Urinary bladder (tissue), 4 donors: ENCODE measurements around the gene TRAF6. TPM values are rescaled to one million over a fixed set of nuclear protein-coding genes. Genes with fewer than 3 reads are reported as not detected.

Experiments used
- DNase-seq: peaks from one replicate; pipeline ENCODE4 v3.0.0-alpha.2; 2015; ENCODE audit errors: extremely low spot score
- H3K27ac ChIP-seq: one replicate; pipeline ENCODE4 v1.5.1; 2013; ENCODE audit warnings: low read depth, mild to moderate bottlenecking, moderate library complexity
- H3K36me3 ChIP-seq: one replicate; pipeline ENCODE4 v1.6.1; 2013; ENCODE audit warnings: mild to moderate bottlenecking, moderate library complexity; ENCODE audit not compliant: insufficient read depth
- H3K4me1 ChIP-seq: one replicate; pipeline ENCODE4 v1.6.1; 2013; ENCODE audit warnings: mild to moderate bottlenecking, moderate library complexity; ENCODE audit not compliant: insufficient read depth
- H3K4me3 ChIP-seq: one replicate; pipeline ENCODE4 v1.5.1; 2013; ENCODE audit warnings: low read depth, low read length
- WGBS: extraction: QIAGEN DNeasy Blood & Tissue Kit; methylation state at CpG from one replicate; pipeline ENCODE4 v1.1.7; 2013; 5-methylcytosine and 5-hydroxymethylcytosine counted together
- polyA plus RNA-seq: library from polyadenylated mRNA; stranded (reverse); fragments of 200-250 nt; gene quantifications from one replicate; pipeline ENCODE4 v1.2.3, GENCODE V29; 2013
- small RNA-seq: library from RNA; depleted of rRNA; stranded (forward); fragments of <200 nt; gene quantifications from one replicate; pipeline ENCODE3, GENCODE V24; 2014
- total RNA-seq: library from RNA; depleted of rRNA; stranded (reverse); fragments of >200 nt; gene quantifications from one replicate; pipeline ENCODE4 v1.2.3, GENCODE V29; 2014
- donor health status: healthy with polysubstance abuse.
- donor health status: healthy.

The TRAF6 gene
- total and polyA plus RNA-seq, 2 donors = 6.6 to 14.8 TPM

- no peak overlapping the region for H3K4me3 ChIP-seq
- DNase-seq = no peak
- WGBS = 81% methylated on average over 8 of the region's 8 CpGs
These were observed 62.1 kb downstream of the TRAF6 start for GRCh38 chr11:36447947-36448346.

GRCh38 chr11:36447514-36447913 lies 62.6 kb downstream of the TRAF6 start:
- H3K27ac ChIP-seq = no peak overlapping the region
- H3K4me1 ChIP-seq = no peaks in the 10 kb centered on the region
- no peak overlapping the region for H3K4me3 ChIP-seq
- no peaks in the 10 kb centered on the region for H3K36me3 ChIP-seq
- WGBS = 59% methylated on average over 2 of the region's 2 CpGs
- DNase-seq = no peak

More at GRCh38 chr11:36447947-36448346, 62.1 kb downstream of the TRAF6 start:
- Histone ChIP-seq H3K27ac (no peak overlapping the region), H3K4me1 (no peaks in the 10 kb centered on the region), H3K36me3 (no peaks in the 10 kb centered on the region)

GRCh38 chr11:36446135-36446534 lies 63.9 kb downstream of the TRAF6 start:
- H3K27ac ChIP-seq = no peak overlapping the region
- DNase-seq = no peak
- no peak overlapping the region for H3K4me3 ChIP-seq
- 86% methylated on average over 7 of the region's 7 CpGs for WGBS
- H3K36me3 ChIP-seq = no peaks in the 10 kb centered on the region
- H3K4me1 ChIP-seq = no peaks in the 10 kb centered on the region

GRCh38 chr11:36443661-36444060 lies 66.4 kb downstream of the TRAF6 start:
- Histone ChIP-seq H3K4me3 (no peak overlapping the region), H3K4me1 (no peaks in the 10 kb centered on the region), H3K27ac (no peak overlapping the region), H3K36me3 (no peaks in the 10 kb centered on the region)
- DNase-seq = no peak
- WGBS = 88% methylated on average over 2 of the region's 2 CpGs

GRCh38 chr11:36441610-36442208 lies 68.4 kb downstream of the TRAF6 start:
- no peak for DNase-seq
- Histone ChIP-seq H3K4me1 (no peaks in the 10 kb centered on the region), H3K27ac (no peak overlapping the region), H3K36me3 (no peaks in the 10 kb centered on the region), H3K4me3 (no peak overlapping the region)
- 93% methylated on average over 2 of the region's 2 CpGs for WGBS

- Histone ChIP-seq H3K4me3 (no peak overlapping the region), H3K27ac (no peak overlapping the region), H3K36me3 (no peaks in the 10 kb centered on the region), H3K4me1 (no peaks in the 10 kb centered on the region)
- DNase-seq = no peak
- 91% methylated on average over 5 of the region's 5 CpGs for WGBS
These were observed 71.9 kb downstream of the TRAF6 start for GRCh38 chr11:36438126-36438525.

GRCh38 chr11:36437413-36437812 lies 72.7 kb downstream of the TRAF6 start:
- 79% methylated on average over 3 of the region's 3 CpGs for WGBS

More at GRCh38 chr11:36437413-36437812, 72.7 kb downstream of the TRAF6 start:
- Histone ChIP-seq H3K27ac (no peak overlapping the region), H3K4me1 (no peaks in the 10 kb centered on the region), H3K4me3 (no peak overlapping the region), H3K36me3 (no peaks in the 10 kb centered on the region)
- no peak for DNase-seq

Small RNA genes within 50 kb of the gene (small RNA-seq; reads per million reads assigned to genes)
- not detected for gene AC061999.1

Other genes with a start within 250 kb of the TRAF6 start
- 40.5 TPM for gene COMMD9, start 220.8 kb downstream of the TRAF6 start, total RNA-seq
- gene COMMD9, start 220.8 kb downstream of the TRAF6 start, polyA plus RNA-seq = 33.6 TPM
- gene PRR5L, start 214.0 kb downstream of the TRAF6 start, total RNA-seq = 18.8 TPM
- gene PRR5L, start 214.0 kb downstream of the TRAF6 start, polyA plus RNA-seq = 3.6 TPM
- 1.6 TPM for gene RAG1, start 57.7 kb upstream of the TRAF6 start, total RNA-seq
- 0.30 TPM for gene RAG1, start 57.7 kb upstream of the TRAF6 start, polyA plus RNA-seq
- 47.2 TPM for gene IFTAP, start 84.2 kb upstream of the TRAF6 start, total RNA-seq
- gene IFTAP, start 84.2 kb upstream of the TRAF6 start, polyA plus RNA-seq = 32.0 TPM
- gene RAG2, start 88.0 kb upstream of the TRAF6 start, total RNA-seq = 0.16 TPM
- not detected for gene RAG2, start 88.0 kb upstream of the TRAF6 start, polyA plus RNA-seq